Hepatocyte (in vitro differentiated cells): ENCODE results near the gene SNRNP27. TPM values are rescaled to one million over a fixed set of nuclear protein-coding genes. Genes with fewer than 3 reads are reported as not detected.
A peak's percentile ranks its signal among the peaks of the same experiment; 100 is the strongest.

Experiments used
- DNase-seq: peaks from one replicate; pipeline ENCODE4 v3.0.0-alpha.2; 2016; ENCODE audit warnings: low spot score
- H2AFZ ChIP-seq: fragments of 200-600 bp; sonication (generic); 2 replicates; pipeline ENCODE4 v1.6.0; 2016; ENCODE audit warnings: antibody characterized with exemption, mild to moderate bottlenecking
- H3K27ac ChIP-seq: fragments of 200-600 bp; sonication (generic); 2 replicates; pipeline ENCODE4 v1.5.1; 2016; ENCODE audit warnings: mild to moderate bottlenecking
- H3K27me3 ChIP-seq: fragments of 200-600 bp; sonication (generic); 2 replicates; pipeline ENCODE4 v1.6.1; 2016
- H3K36me3 ChIP-seq: fragments of 200-600 bp; sonication (generic); replicated peaks from 2 replicates; pipeline ENCODE4 v1.5.1; 2016; ENCODE audit warnings: low read depth; ENCODE audit not compliant: insufficient read depth
- H3K4me1 ChIP-seq: fragments of 200-600 bp; sonication (generic); 2 replicates; pipeline ENCODE4 v1.5.1; 2016; ENCODE audit warnings: mild to moderate bottlenecking, moderate library complexity; ENCODE audit not compliant: insufficient read depth
- H3K4me2 ChIP-seq: fragments of 200-600 bp; sonication (generic); 2 replicates; pipeline ENCODE4 v1.6.0; 2016
- H3K4me3 ChIP-seq: fragments of 200-600 bp; sonication (generic); 2 replicates; pipeline ENCODE4 v1.5.1; 2016; ENCODE audit warnings: mild to moderate bottlenecking
- H3K79me2 ChIP-seq: fragments of 200-600 bp; sonication (generic); 2 replicates; pipeline ENCODE4 v1.6.0; 2017; ENCODE audit warnings: mild to moderate bottlenecking
- H3K9me2 ChIP-seq: fragments of 200-600 bp; sonication (generic); replicated peaks from 2 replicates; pipeline ENCODE4 v1.6.0; 2017; ENCODE audit warnings: mild to moderate bottlenecking; ENCODE audit not compliant: insufficient read depth
- H3K9me3 ChIP-seq: fragments of 200-600 bp; sonication (generic); 2 replicates; pipeline ENCODE4 v1.5.1; 2016; ENCODE audit warnings: low read depth, mild to moderate bottlenecking
- H4K20me1 ChIP-seq: fragments of 200-600 bp; sonication (generic); 2 replicates; pipeline ENCODE4 v1.6.0; 2016; ENCODE audit warnings: mild to moderate bottlenecking; ENCODE audit not compliant: insufficient read depth, poor library complexity, severe bottlenecking
- EZH2 ChIP-seq: fragments of 200-600 bp; sonication (generic); IDR thresholded peaks from 2 replicates; pipeline ENCODE4 v1.6.1; 2016; ENCODE audit warnings: antibody characterized with exemption, mild to moderate bottlenecking, borderline replicate concordance
- EZH2phosphoT487 ChIP-seq: fragments of 200-600 bp; sonication (generic); IDR thresholded peaks from one replicate; pipeline ENCODE4 v1.6.1; 2018; ENCODE audit warnings: antibody characterized with exemption, mild to moderate bottlenecking, low read depth, moderate library complexity; ENCODE audit not compliant: unreplicated experiment, severe bottlenecking
- WGBS: methylation state at CpG from one replicate; pipeline ENCODE4 v1.1.6; 2016; ENCODE audit warnings: low lambda C conversion rate; ENCODE audit errors: missing lambda C conversion rate; 5-methylcytosine and 5-hydroxymethylcytosine counted together
- polyA plus RNA-seq: library from polyadenylated mRNA; unstranded; fragments of >200 nt; fragmentation: Nextera tagmentation; extraction: Ambion mirVana; gene quantifications from 2 replicates; pipeline ENCODE4 v1.2.1, GENCODE V29; 2016
- total RNA-seq: library from RNA; depleted of rRNA; stranded (reverse); fragments of >200 nt; gene quantifications from 2 replicates; pipeline ENCODE4 v1.2.3, GENCODE V29; 2014
- TF ChIP-seq, protein P1 (sequence below): fragments of 200-600 bp; sonication (generic); IDR thresholded peaks from 2 replicates; pipeline ENCODE4 v1.5.1; 2016; ENCODE audit warnings: antibody characterized with exemption, mild to moderate bottlenecking; ENCODE audit not compliant: poor library complexity

SNRNP27 gene
- total and polyA plus RNA-seq, 2 experiments from 2014 or later, result 58.4 to 65.5 TPM

DNA sequence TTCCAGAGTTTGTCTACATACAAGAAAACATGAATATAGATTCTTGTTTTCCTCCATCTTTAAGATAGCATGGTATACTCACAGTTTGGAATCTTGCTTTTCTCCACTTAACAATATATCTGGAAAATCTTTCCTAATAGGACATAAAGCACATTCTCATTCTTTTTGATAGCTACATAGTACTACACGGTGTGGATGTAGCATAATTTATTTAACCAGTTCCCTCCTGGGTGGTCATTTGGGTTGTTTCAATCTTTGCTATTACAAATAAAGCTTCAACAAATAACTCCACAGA lies 40.8 kb downstream of the SNRNP27 start:
- Histone ChIP-seq H3K27me3 (no peaks in the 10 kb centered on the region), H3K79me2 (peaks cover 14% of the 10 kb centered on the region), H3K4me3 (no peak overlapping the region), H3K36me3 (no peaks in the 10 kb centered on the region), H3K9me3 (no peaks in the 10 kb centered on the region), H2AFZ (no peak overlapping the region), H3K4me2 (peak overlapping the region; percentile 72), H3K4me1 (peaks cover 14% of the 10 kb centered on the region), H4K20me1 (no peaks in the 10 kb centered on the region), H3K9me2 (no peaks in the 10 kb centered on the region), H3K27ac (peak overlapping the region; percentile 89)
- TF ChIP-seq, protein P1, sequence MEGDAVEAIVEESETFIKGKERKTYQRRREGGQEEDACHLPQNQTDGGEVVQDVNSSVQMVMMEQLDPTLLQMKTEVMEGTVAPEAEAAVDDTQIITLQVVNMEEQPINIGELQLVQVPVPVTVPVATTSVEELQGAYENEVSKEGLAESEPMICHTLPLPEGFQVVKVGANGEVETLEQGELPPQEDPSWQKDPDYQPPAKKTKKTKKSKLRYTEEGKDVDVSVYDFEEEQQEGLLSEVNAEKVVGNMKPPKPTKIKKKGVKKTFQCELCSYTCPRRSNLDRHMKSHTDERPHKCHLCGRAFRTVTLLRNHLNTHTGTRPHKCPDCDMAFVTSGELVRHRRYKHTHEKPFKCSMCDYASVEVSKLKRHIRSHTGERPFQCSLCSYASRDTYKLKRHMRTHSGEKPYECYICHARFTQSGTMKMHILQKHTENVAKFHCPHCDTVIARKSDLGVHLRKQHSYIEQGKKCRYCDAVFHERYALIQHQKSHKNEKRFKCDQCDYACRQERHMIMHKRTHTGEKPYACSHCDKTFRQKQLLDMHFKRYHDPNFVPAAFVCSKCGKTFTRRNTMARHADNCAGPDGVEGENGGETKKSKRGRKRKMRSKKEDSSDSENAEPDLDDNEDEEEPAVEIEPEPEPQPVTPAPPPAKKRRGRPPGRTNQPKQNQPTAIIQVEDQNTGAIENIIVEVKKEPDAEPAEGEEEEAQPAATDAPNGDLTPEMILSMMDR, result no peak
- TF ChIP-seq EZH2 (no peak), EZH2phosphoT487 (no peak)
- no peak for DNase-seq
- 65% methylated on average over 1 of the region's 1 CpG for WGBS

DNA sequence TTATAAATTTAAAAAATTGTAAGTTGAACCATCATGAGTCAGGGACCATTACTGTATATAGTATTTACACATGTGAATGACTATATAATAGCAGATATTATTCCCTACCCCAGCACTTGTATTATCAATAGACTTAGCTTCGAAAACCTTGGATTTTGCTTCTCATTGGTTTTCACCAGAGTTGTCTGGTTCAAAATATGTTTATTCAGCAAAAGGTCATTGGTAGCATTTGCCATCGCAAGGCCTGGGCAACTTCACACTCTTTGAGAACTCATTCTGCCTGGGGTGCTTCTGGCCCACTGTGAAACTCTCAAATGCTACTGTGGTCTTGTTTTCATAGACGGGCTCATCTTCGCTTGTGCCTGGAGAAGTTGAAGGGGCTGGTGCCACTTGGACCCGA lies 41.3 kb downstream of the SNRNP27 start:
- peaks cover 14% of the 10 kb centered on the region for H3K4me1 ChIP-seq
- H3K4me2 ChIP-seq, result peak overlapping the region; percentile 72
- H3K9me3 ChIP-seq, result no peaks in the 10 kb centered on the region
- no peaks in the 10 kb centered on the region for H4K20me1 ChIP-seq
- H3K79me2 ChIP-seq, result peaks cover 14% of the 10 kb centered on the region
- H3K27ac ChIP-seq, result peak overlapping the region; percentile 89
- TF ChIP-seq EZH2phosphoT487 (no peak), EZH2 (no peak)
- TF ChIP-seq, protein P1, result no peak
- H3K9me2 ChIP-seq, result no peaks in the 10 kb centered on the region
- H2AFZ ChIP-seq, result no peak overlapping the region
- no peaks in the 10 kb centered on the region for H3K36me3 ChIP-seq
- WGBS, result 94% methylated on average over 5 of the region's 5 CpGs
- no peak overlapping the region for H3K4me3 ChIP-seq
- no peaks in the 10 kb centered on the region for H3K27me3 ChIP-seq
- no peak for DNase-seq

DNA sequence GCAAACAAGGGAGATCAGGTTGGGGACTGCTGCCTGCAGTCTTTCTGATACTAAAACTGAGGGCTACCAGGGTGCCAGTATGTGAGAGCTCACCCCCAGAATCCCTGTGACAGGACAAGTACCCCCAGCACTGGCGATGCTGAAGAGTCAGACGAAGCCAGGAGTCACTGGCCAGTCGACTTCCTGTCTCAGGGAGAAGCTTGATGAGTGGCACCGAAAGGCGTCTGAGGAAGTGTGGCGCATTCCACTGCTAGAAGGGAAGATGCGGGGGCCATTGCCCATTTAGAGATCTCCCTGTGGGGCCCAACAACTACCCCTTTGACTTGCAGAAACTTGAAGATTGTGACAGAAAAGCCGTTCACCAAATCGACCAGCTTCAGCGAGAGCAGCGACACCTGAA lies 43.1 kb downstream of the SNRNP27 start:
- Histone ChIP-seq H2AFZ (no peak overlapping the region), H3K9me2 (no peaks in the 10 kb centered on the region), H3K9me3 (no peaks in the 10 kb centered on the region), H3K79me2 (peaks cover 4% of the 10 kb centered on the region), H3K4me1 (peaks cover 14% of the 10 kb centered on the region), H3K27me3 (no peaks in the 10 kb centered on the region), H3K4me3 (no peak overlapping the region), H3K27ac (no peak overlapping the region), H4K20me1 (no peaks in the 10 kb centered on the region), H3K4me2 (no peak overlapping the region), H3K36me3 (no peaks in the 10 kb centered on the region)
- DNase-seq, result no peak
- TF ChIP-seq EZH2, result no peak
- no peak for TF ChIP-seq EZH2phosphoT487
- TF ChIP-seq, protein P1, result no peak
- WGBS, result 87% methylated on average over 11 of the region's 11 CpGs

DNA sequence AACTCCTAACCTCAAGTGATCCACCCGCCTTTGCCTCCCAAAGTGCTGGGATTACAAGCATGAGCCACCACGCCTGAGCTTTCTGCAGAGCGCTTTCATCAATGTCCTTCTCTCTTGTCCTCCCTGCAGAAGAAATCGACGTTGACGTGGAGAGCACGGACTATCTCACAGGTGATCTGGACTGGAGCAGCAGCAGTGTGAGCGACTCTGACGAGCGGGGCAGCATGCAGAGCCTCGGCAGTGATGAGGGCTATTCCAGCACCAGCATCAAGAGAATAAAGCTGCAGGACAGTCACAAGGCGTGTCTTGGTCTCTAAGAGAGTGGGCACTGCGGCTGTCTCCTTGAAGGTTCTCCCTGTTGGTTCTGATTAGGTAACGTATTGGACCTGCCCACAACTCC lies 44.2 kb downstream of the SNRNP27 start:
- H2AFZ ChIP-seq, result no peak overlapping the region
- H4K20me1 ChIP-seq, result no peaks in the 10 kb centered on the region
- H3K9me2 ChIP-seq, result no peaks in the 10 kb centered on the region
- peaks cover 2% of the 10 kb centered on the region for H3K79me2 ChIP-seq
- H3K27me3 ChIP-seq, result no peaks in the 10 kb centered on the region
- no peak for DNase-seq
- no peak overlapping the region for H3K4me2 ChIP-seq
- H3K27ac ChIP-seq, result no peak overlapping the region
- H3K4me3 ChIP-seq, result no peak overlapping the region
- H3K36me3 ChIP-seq, result no peaks in the 10 kb centered on the region
- H3K4me1 ChIP-seq, result peaks cover 14% of the 10 kb centered on the region
- TF ChIP-seq EZH2, result no peak
- H3K9me3 ChIP-seq, result no peaks in the 10 kb centered on the region
- WGBS, result 93% methylated on average over 14 of the region's 14 CpGs
